Adrenal gland (tissue), 5 donors: ENCODE measurements around the gene ATG4D.

Experiments used
- POLR2A ChIP-seq, 2 donors: fragments of 450-650 bp; IDR thresholded peaks; one replicate each; pipeline ENCODE4 v1.6.1; 2017; ENCODE audit warnings: antibody characterized with exemption in 2 of 2, mild to moderate bottlenecking in 2 of 2, moderate library complexity in 1 of 2
- TF ChIP-seq, protein P1 (sequence below), 6 experiments: fragments of 450-650 bp in 4 of 6; fragments of 200-600 bp in 2 of 6; sonication (generic) in 1 of 6; IDR thresholded peaks; 1 replicate in 5 of 6; 2 replicates in 1 of 6; pipeline versions ENCODE4 v1.5.1 to v1.8.0; 2016 to 2021; ENCODE audit warnings: antibody characterized with exemption in 6 of 6, mild to moderate bottlenecking in 2 of 6, moderate library complexity in 1 of 6
- donor health status: DM: no; HTN: no; CAD: no.

DNA sequence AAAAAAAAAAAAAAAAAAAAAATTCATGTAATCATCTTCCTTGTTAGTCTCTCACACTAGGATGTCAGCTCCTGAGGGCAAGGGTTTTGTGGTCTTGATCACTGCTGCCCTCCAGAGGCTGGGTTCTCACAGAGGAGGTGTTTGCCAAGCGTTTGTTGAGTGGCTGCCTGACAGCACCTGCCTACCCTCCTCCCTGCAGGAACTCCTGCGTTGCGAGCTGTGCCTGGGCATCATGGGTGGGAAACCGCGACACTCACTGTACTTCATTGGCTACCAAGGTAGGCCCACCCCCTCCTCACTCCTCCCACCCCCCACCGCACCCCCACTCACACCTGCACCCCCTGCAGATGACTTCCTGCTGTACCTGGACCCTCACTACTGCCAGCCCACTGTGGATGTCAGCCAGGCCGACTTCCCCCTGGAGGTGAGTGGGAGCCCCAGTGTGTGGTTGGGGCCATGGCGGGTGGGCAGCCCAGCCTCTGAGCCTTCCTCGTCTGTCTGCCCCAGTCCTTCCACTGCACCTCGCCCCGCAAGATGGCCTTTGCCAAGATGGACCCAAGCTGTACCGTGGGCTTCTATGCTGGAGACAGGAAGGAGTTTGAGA is 8.1 kb downstream of the ATG4D start:
- TF ChIP-seq, protein P1, sequence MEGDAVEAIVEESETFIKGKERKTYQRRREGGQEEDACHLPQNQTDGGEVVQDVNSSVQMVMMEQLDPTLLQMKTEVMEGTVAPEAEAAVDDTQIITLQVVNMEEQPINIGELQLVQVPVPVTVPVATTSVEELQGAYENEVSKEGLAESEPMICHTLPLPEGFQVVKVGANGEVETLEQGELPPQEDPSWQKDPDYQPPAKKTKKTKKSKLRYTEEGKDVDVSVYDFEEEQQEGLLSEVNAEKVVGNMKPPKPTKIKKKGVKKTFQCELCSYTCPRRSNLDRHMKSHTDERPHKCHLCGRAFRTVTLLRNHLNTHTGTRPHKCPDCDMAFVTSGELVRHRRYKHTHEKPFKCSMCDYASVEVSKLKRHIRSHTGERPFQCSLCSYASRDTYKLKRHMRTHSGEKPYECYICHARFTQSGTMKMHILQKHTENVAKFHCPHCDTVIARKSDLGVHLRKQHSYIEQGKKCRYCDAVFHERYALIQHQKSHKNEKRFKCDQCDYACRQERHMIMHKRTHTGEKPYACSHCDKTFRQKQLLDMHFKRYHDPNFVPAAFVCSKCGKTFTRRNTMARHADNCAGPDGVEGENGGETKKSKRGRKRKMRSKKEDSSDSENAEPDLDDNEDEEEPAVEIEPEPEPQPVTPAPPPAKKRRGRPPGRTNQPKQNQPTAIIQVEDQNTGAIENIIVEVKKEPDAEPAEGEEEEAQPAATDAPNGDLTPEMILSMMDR (IDR thresholded peaks at IDR 0.05) = peak in 1 of 6 experiments; percentile 21
- no peak for TF ChIP-seq POLR2A (IDR thresholded peaks at IDR 0.05)
